HepG2 (cell line): Measurements from ENCODE around the gene MEA1. TPM values are rescaled to one million over a fixed set of nuclear protein-coding genes. Genes with fewer than 3 reads are reported as not detected.

Source experiments
- CBX1 ChIP-seq: IDR thresholded peaks from one replicate; pipeline ENCODE4 v1.6.1; 2016; ENCODE audit warnings: antibody characterized with exemption, low read depth
- DNMT3B ChIP-seq: conservative IDR thresholded peaks from 2 replicates; pipeline ENCODE4 v1.6.1; 2016; ENCODE audit warnings: missing biosample characterization, control low read depth
- E2F1 ChIP-seq: sonication (generic); formaldehyde crosslinking; IDR thresholded peaks from 2 replicates; pipeline ENCODE4 v1.5.0; 2020; ENCODE audit warnings: missing genetic modification reagents
- ELF3 ChIP-seq: IDR thresholded peaks from 2 replicates; pipeline ENCODE4 v1.6.1; 2016; ENCODE audit warnings: missing genetic modification reagents, missing compliant biosample characterization
- ETV5 ChIP-seq: IDR thresholded peaks from 2 replicates; pipeline ENCODE4 v1.6.1; 2018; ENCODE audit warnings: missing biosample characterization, missing genetic modification reagents, inconsistent platforms, borderline replicate concordance
- FOSL2 ChIP-seq: sonication (generic); formaldehyde crosslinking; IDR thresholded peaks from 2 replicates; pipeline ENCODE4 v1.4.0; 2020; ENCODE audit warnings: missing genetic modification reagents
- JUND ChIP-seq: sonication (generic); formaldehyde crosslinking; IDR thresholded peaks from 2 replicates; pipeline ENCODE4 v1.8.0; 2022; ENCODE audit warnings: mild to moderate bottlenecking, missing genetic modification reagents
- NFE2L2 ChIP-seq: fragments of 150-350 bp; IDR thresholded peaks from 2 replicates; pipeline ENCODE4 v1.6.1; 2014; ENCODE audit warnings: low read length
- NR2F1 ChIP-seq, 2 experiments: fragments of 450-650 bp in 1 of 2; formaldehyde crosslinking in 1 of 2; IDR thresholded peaks; 2 replicates each; pipeline versions ENCODE4 v1.5.0 to v1.6.1; 2016 to 2020; ENCODE audit warnings: mild to moderate bottlenecking in 1 of 2, missing compliant biosample characterization in 1 of 2, missing genetic modification reagents in 1 of 2, moderate library complexity in 1 of 2
- RERE ChIP-seq: IDR thresholded peaks from 2 replicates; pipeline ENCODE4 v1.6.1; 2016; ENCODE audit warnings: low read depth, missing genetic modification reagents, missing compliant biosample characterization
- SAP130 ChIP-seq: IDR thresholded peaks from 2 replicates; pipeline ENCODE4 v1.6.1; 2016; ENCODE audit warnings: low read depth
- SRSF4 ChIP-seq: fragments of 200-400 bp; formaldehyde crosslinking; IDR thresholded peaks from one replicate; pipeline ENCODE4 v1.6.1; 2018; ENCODE audit warnings: mild to moderate bottlenecking, low read depth, low read length, moderate library complexity; ENCODE audit not compliant: poor library complexity, severe bottlenecking
- SSRP1 ChIP-seq: IDR thresholded peaks from 2 replicates; pipeline ENCODE4 v1.6.1; 2016; ENCODE audit warnings: control low read depth
- TOPORS ChIP-seq: sonication (generic); formaldehyde crosslinking; IDR thresholded peaks from 2 replicates; pipeline ENCODE4 v1.8.0; 2023; ENCODE audit warnings: mild to moderate bottlenecking, missing genetic modification reagents
- ZBTB7B ChIP-seq: sonication (generic); formaldehyde crosslinking; IDR thresholded peaks from 2 replicates; pipeline ENCODE4 v1.4.0; 2020; ENCODE audit warnings: missing genetic modification reagents
- ZNF605 ChIP-seq: sonication (generic); formaldehyde crosslinking; IDR thresholded peaks from 2 replicates; pipeline ENCODE4 v1.8.0; 2022; ENCODE audit warnings: mild to moderate bottlenecking, missing genetic modification reagents
- ZNF800 ChIP-seq: sonication (generic); formaldehyde crosslinking; IDR thresholded peaks from 2 replicates; pipeline ENCODE4 v1.4.0; 2020; ENCODE audit warnings: missing genetic modification reagents
- polyA plus RNA-seq, 8 experiments: library from polyadenylated mRNA; depleted of rRNA in 3 of 8; stranded (reverse) in 7 of 8; unstranded in 1 of 8; fragments of >200 nt; fragmentation: Illumina TruSeq in 4 of 8; extraction: Trizol in 4 of 8; gene quantifications; 2 replicates each; pipeline versions ENCODE4 v1.2.1 to v1.2.3, GENCODE V29; 2011 to 2016; ENCODE audit warnings: low read depth in 4 of 8, missing spikeins in 1 of 8, mixed read lengths in 1 of 8; ENCODE audit not compliant: insufficient read depth in 1 of 8
- total RNA-seq, 5 experiments: library from RNA; depleted of rRNA; stranded (reverse); fragments of >200 nt; fragmentation: Illumina TruSeq; extraction: Trizol; gene quantifications; 2 replicates each; pipeline ENCODE4 v1.2.3, GENCODE V29; 2016; ENCODE audit warnings: low read depth in 1 of 5
- TF ChIP-seq, protein P1 (sequence below): IDR thresholded peaks from 2 replicates; pipeline ENCODE4 v1.6.1; 2018; ENCODE audit warnings: missing genetic modification reagents, mild to moderate bottlenecking, missing compliant biosample characterization
- TF ChIP-seq, protein P2 (sequence below): sonication (generic); formaldehyde crosslinking; conservative IDR thresholded peaks from 2 replicates; pipeline ENCODE4 v1.8.0; 2022; ENCODE audit warnings: low read depth, missing genetic modification reagents

The MEA1 gene
- total and polyA plus RNA-seq, 2 of the 13 experiments (the other 11 are each of a cell fraction or from before 2014, with no cell fraction given), result 75.6 to 86.2 TPM

GRCh38 chr6:42970871-42971612 is 42.7 kb downstream of the MEA1 start (continued):
- TF ChIP-seq, protein P1, sequence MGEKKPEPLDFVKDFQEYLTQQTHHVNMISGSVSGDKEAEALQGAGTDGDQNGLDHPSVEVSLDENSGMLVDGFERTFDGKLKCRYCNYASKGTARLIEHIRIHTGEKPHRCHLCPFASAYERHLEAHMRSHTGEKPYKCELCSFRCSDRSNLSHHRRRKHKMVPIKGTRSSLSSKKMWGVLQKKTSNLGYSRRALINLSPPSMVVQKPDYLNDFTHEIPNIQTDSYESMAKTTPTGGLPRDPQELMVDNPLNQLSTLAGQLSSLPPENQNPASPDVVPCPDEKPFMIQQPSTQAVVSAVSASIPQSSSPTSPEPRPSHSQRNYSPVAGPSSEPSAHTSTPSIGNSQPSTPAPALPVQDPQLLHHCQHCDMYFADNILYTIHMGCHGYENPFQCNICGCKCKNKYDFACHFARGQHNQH, result 0 out of 2 replicates have a peak, but pooled peaks have one; percentile 17
- TF ChIP-seq SSRP1 (CRISPR knock-in tag) (0 out of 2 replicates have a peak, but pooled peaks have one; percentile 51), SAP130 (peak; percentile 34; the same call in 1 of the 2 replicates), ETV5 (CRISPR knock-in tag) (no peak), ZBTB7B (0 out of 2 replicates have a peak, but pooled peaks have one; percentile 23), FOSL2 (CRISPR knock-in tag) (peak; percentile 92), ZNF605 (CRISPR knock-in tag) (no peak), RERE (CRISPR knock-in tag) (no peak), JUND (no peak), TOPORS (CRISPR knock-in tag) (no peak), E2F1 (CRISPR knock-in tag) (no peak), NR2F1 (CRISPR knock-in tag; IDR thresholded peaks at IDR 0.05) (no peak), NFE2L2 (peak; percentile 78), CBX1 (no peak), SRSF4 (no peak), ZNF800 (CRISPR knock-in tag) (no peak), ELF3 (CRISPR knock-in tag) (no peak), DNMT3B (CRISPR knock-in tag) (0 out of 2 replicates have a peak, but pooled peaks have one; percentile 67)
- TF ChIP-seq, protein P2, sequence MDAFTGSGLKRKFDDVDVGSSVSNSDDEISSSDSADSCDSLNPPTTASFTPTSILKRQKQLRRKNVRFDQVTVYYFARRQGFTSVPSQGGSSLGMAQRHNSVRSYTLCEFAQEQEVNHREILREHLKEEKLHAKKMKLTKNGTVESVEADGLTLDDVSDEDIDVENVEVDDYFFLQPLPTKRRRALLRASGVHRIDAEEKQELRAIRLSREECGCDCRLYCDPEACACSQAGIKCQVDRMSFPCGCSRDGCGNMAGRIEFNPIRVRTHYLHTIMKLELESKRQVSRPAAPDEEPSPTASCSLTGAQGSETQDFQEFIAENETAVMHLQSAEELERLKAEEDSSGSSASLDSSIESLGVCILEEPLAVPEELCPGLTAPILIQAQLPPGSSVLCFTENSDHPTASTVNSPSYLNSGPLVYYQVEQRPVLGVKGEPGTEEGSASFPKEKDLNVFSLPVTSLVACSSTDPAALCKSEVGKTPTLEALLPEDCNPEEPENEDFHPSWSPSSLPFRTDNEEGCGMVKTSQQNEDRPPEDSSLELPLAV (CRISPR knock-in tag), result no peak
